Lung (tissue), 12 donors: ENCODE data around the gene S100A12. TPM values are rescaled to one million over a fixed set of nuclear protein-coding genes. Genes with fewer than 3 reads are reported as not detected.

ENCODE experiments used
- ATAC-seq: fragments of 200-7000 bp; cut with Tn5 transposase; one replicate; pipeline ENCODE4 v1.9.1; 2020; ENCODE audit warnings: moderate number of reproducible peaks; ENCODE audit not compliant: insufficient read depth, low FRiP score
- DNase-seq, 3 donors: peaks; one replicate each; pipeline ENCODE4 v3.0.0-alpha.2; 2013 to 2017
- H3K27ac ChIP-seq, 2 donors: one replicate each; pipeline ENCODE4 v1.5.1; 2013; ENCODE audit warnings: mild to moderate bottlenecking in 2 of 2, moderate library complexity in 2 of 2, control low read depth in 1 of 2, inconsistent platforms in 1 of 2, low read depth in 1 of 2, low read length in 1 of 2
- H3K27me3 ChIP-seq, 3 donors: one replicate each; pipeline ENCODE4 v1.5.1; 2013; ENCODE audit warnings: low read length in 2 of 3; ENCODE audit not compliant: control insufficient read depth in 3 of 3, insufficient read depth in 3 of 3
- H3K36me3 ChIP-seq, 4 donors: one replicate each; pipeline ENCODE4 v1.5.1; 2013; ENCODE audit warnings: low read length in 4 of 4, mild to moderate bottlenecking in 1 of 4, moderate library complexity in 1 of 4; ENCODE audit not compliant: control insufficient read depth in 4 of 4, insufficient read depth in 4 of 4
- H3K4me1 ChIP-seq, 5 donors: one replicate each; pipeline ENCODE4 v1.5.1; 2013; ENCODE audit warnings: low read length in 5 of 5, mild to moderate bottlenecking in 2 of 5, moderate library complexity in 1 of 5; ENCODE audit not compliant: control insufficient read depth in 5 of 5, insufficient read depth in 5 of 5
- H3K4me3 ChIP-seq: one replicate; pipeline ENCODE4 v1.5.1; 2013; ENCODE audit warnings: mild to moderate bottlenecking, control low read depth, moderate library complexity
- H3K9ac ChIP-seq, 2 donors: one replicate each; pipeline ENCODE4 v1.5.1; 2013; ENCODE audit warnings: low read length in 2 of 2, control low read depth in 1 of 2; ENCODE audit not compliant: insufficient read depth in 1 of 2
- H3K9me3 ChIP-seq, 4 donors: one replicate each; pipeline ENCODE4 v1.5.1; 2013; ENCODE audit warnings: low read length in 3 of 4, mild to moderate bottlenecking in 1 of 4, moderate library complexity in 1 of 4; ENCODE audit not compliant: control insufficient read depth in 4 of 4, insufficient read depth in 3 of 4
- WGBS, 2 donors: extraction: QIAGEN DNeasy Blood & Tissue Kit; methylation state at CpG; one replicate each; pipeline ENCODE4 v1.1.7; 2013; 5-methylcytosine and 5-hydroxymethylcytosine counted together
- polyA plus RNA-seq, 2 donors: library from polyadenylated mRNA; stranded (reverse); fragments of 200-250 nt; gene quantifications; one replicate each; pipeline ENCODE4 v1.2.1, GENCODE V29; 2013
- total RNA-seq, 2 donors: library from RNA; depleted of rRNA in 1 of 2; stranded (reverse); fragments of >200 nt in 1 of 2; gene quantifications; one replicate each; pipeline ENCODE4 v1.2.1, GENCODE V29; 2014 to 2021
- TF ChIP-seq, protein P1 (sequence below): IDR thresholded peaks from 2 replicates; pipeline ENCODE4 v1.5.1; 2012; ENCODE audit warnings: mild to moderate bottlenecking; ENCODE audit errors: control extremely low read depth, extremely low read depth
- donor health status: control.
- donor health status: control.
- donor health status: Bipolar disorder and iron deficiency.
- donor health status: healthy.
- donor health status: DM: yes; HTN: yes; CAD: no.

S100A12 gene
- total and polyA plus RNA-seq, 4 donors = 14.9 to 1,191 (median 37.8) TPM

DNA sequence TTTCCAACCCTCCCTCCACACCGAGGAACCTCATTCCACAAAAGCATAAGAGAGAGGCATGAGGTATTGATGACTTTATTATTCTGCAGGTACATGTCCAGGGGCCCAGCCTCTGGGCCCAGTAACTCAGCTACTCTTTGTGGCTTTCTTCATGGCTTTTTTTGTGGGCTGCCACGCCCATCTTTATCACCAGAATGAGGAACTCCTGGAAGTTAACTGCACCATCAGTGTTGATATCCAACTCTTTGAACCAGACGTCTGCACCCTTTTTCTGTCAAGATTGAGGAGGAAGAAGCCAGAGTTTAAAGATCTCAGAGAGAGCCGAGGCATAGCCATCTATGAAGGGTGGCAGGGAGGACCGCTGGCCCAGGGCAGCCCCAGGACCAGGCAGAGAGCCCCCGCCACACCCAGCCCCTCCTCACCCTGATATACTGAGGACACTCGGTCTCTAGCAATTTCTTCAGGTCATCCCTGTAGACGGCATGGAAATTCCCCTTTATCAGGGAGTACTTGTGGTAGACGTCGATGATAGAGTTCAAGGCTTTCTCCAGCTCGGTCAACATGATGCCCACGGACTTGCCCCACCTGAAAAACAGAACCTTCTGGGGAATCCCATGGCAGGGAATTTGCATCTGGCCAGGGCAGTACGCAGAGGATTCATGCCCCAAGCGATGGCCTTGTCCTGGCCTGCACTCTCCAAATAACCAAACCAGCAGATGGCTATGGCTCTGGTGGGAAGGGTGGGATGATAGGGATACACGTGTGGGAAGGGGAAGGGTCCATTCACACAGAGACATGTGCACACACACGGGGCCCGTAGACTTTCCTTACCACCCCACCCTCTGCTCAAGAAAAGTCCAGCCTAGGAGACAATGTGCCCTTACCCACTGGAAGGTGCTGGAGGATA lies 14.8 kb upstream of the S100A12 start:
- no peak for ATAC-seq
- 52 to 64% methylated on average over 17 of the region's 17 CpGs for WGBS, 2 donors
- Histone ChIP-seq H3K9ac (no peak overlapping the region), H3K4me3 (no peak overlapping the region), H3K4me1 (no peaks in the 10 kb centered on the region), H3K27me3 (peaks cover 0 to 6% (median 3%) of the 10 kb centered on the region in 3 donors), H3K9me3 (no peaks in the 10 kb centered on the region), H3K27ac (peak overlapping the region in 1 of 2 donors; percentile 43), H3K36me3 (no peaks in the 10 kb centered on the region)
- no peak for DNase-seq
- TF ChIP-seq, protein P1, sequence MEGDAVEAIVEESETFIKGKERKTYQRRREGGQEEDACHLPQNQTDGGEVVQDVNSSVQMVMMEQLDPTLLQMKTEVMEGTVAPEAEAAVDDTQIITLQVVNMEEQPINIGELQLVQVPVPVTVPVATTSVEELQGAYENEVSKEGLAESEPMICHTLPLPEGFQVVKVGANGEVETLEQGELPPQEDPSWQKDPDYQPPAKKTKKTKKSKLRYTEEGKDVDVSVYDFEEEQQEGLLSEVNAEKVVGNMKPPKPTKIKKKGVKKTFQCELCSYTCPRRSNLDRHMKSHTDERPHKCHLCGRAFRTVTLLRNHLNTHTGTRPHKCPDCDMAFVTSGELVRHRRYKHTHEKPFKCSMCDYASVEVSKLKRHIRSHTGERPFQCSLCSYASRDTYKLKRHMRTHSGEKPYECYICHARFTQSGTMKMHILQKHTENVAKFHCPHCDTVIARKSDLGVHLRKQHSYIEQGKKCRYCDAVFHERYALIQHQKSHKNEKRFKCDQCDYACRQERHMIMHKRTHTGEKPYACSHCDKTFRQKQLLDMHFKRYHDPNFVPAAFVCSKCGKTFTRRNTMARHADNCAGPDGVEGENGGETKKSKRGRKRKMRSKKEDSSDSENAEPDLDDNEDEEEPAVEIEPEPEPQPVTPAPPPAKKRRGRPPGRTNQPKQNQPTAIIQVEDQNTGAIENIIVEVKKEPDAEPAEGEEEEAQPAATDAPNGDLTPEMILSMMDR = no peak

GRCh38 chr1:153389401-153389800 lies 14.0 kb upstream of the S100A12 start:
- H3K9me3 ChIP-seq = no peaks in the 10 kb centered on the region
- H3K4me3 ChIP-seq = no peak overlapping the region
- 84 to 85% methylated on average over 1 of the region's 1 CpG for WGBS, 2 donors
- H3K9ac ChIP-seq = no peak overlapping the region
- TF ChIP-seq, protein P1 = no peak
- peaks cover 0 to 6% (median 3%) of the 10 kb centered on the region in 3 donors for H3K27me3 ChIP-seq
- H3K36me3 ChIP-seq = no peaks in the 10 kb centered on the region
- ATAC-seq (no peak), DNase-seq (no peak)
- no peaks in the 10 kb centered on the region for H3K4me1 ChIP-seq
- no peak overlapping the region for H3K27ac ChIP-seq

DNA sequence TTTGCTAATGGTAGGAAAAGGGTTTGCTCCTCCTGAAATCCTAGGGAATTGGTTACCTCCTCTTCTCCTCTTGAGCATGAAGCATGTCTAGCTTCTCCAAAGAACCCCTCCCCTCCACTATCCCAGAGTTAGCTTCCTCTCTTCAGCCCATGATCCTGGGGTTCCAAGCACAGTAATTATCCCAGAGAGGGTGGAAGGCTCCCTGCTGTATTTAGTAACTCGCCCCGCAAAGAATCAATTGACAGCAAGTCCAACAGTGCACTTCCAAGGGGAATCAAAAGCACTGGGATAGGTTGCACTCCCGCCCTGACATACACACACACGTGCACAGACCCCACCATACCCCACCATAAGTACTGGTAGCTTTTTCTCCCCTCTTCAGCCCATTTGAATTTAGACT lies 12.4 kb upstream of the S100A12 start:
- no peak for ATAC-seq
- no peak overlapping the region for H3K4me3 ChIP-seq
- H3K9ac ChIP-seq = no peak overlapping the region
- WGBS, 2 donors = 71 to 91% methylated on average over 4 of the region's 4 CpGs
- TF ChIP-seq, protein P1 = no peak
- peaks cover 0 to 2% (median 0%) of the 10 kb centered on the region in 3 donors for H3K27me3 ChIP-seq
- DNase-seq = no peak
- H3K9me3 ChIP-seq = no peaks in the 10 kb centered on the region
- no peaks in the 10 kb centered on the region for H3K36me3 ChIP-seq
- H3K27ac ChIP-seq = no peak overlapping the region
- H3K4me1 ChIP-seq = no peaks in the 10 kb centered on the region
